Measurements from ENCODE around the gene NRTN. TPM values are rescaled to one million over a fixed set of nuclear protein-coding genes. Genes with fewer than 3 reads are reported as not detected.

Gene NRTN
- total and polyA plus RNA-seq, 2 of the 13 experiments (the other 11 are each of a cell fraction or from before 2014, with no cell fraction given): 4.1 to 5.3 TPM

DNA sequence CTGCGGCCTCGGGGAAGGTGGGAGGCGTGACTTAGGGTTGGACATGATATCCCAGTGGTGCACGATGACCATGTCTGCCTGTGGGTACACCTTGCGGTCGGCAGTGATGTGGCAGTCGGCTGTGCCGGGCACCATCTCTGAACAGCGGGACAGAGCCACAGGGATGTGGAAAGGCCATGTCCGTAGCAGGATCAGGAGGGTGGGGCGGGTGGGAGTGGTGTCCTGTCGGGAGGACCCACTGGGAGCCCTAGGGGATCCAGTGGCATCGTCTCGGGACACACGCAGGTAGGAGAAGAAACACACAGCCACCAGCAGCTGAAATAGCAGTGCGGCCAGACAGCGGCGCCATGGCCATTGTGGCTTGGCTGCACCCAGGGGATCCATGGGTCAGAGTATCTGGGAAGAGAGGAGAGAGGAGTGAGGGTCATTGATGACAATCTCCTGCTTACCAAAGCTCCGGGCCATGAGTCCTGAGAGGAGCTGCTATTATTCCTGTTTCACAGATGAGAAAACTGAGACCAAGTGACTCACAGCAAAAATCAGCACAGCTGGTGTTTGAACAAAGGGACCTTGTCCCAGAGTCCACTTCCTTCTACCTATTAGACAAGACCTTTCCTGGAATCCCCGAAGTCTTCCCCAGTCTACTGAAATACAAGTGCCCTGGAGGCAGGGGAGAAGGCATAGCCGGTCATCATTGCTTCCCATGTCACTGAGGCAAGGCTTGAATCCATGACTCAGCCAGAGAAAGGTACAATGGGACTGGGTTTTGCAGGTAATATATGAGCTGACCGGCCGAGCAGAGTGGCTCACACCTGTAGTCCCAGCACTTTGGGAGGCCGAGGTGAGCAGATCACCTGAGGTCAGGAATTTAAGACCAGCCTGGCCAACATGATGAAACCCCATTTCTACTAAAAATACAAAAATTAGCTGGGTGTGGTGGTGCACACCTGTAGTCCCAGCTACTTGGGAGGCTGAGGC lies 39.9 kb downstream of the NRTN start:
- 74% methylated on average over 15 of the region's 24 CpGs for WGBS (ENCODE audit: low lambda C conversion rate)
- ATAC-seq (no peak), DNase-seq (ENCODE audit: low spot score) (no peak), FAIRE-seq (no peak)
- no peaks in the 10 kb centered on the region for H4K20me1 ChIP-seq (ENCODE audit: insufficient read depth, low read length)
- no peaks in the 10 kb centered on the region for H3K79me2 ChIP-seq (ENCODE audit: insufficient read depth, low read length)
- no peak overlapping the region for H3K4me3 ChIP-seq (replicated peaks in 1 of 3; ENCODE audit: insufficient read depth in 1 of 3, low read depth in 2 of 3, low read length in 3 of 3)
- no peak overlapping the region for H3K4me2 ChIP-seq (ENCODE audit: low read depth, low read length)
- peaks cover 42% of the 10 kb centered on the region for H3K4me1 ChIP-seq (ENCODE audit: insufficient read depth, low read length)
- ChIA-PET POLR2A (interaction anchor here (1.4 to 3.2 kb wide), 2 partner anchors 16 to 59 kb away, joined by 4 to 15 read pairs; no protein-coding TSS in a partner anchor), CTCF (ENCODE audit: low intra/inter-chr PET ratio, low total read pairs) (no interaction called here)
- no peak overlapping the region for H3K27ac ChIP-seq (ENCODE audit: extremely low read length, insufficient read depth, low read length)
- in situ Hi-C loops (cut with HindIII; ENCODE audit: extremely low pct_ligation_motif_present, low pct_unique_long_range_greater_than_20kb) (no loop called here), intact Hi-C loops (cut with micrococcal nuclease; ENCODE audit: unreplicated experiment) (no loop called here)
- BruUV-seq (replicated peaks): no TSS peak
- H3K9ac ChIP-seq (ENCODE audit: insufficient read depth, low read depth, low read length): no peak overlapping the region
- no peaks in the 10 kb centered on the region for H3K9me3 ChIP-seq (ENCODE audit: low read length)
- no peaks in the 10 kb centered on the region for H3K36me3 ChIP-seq (replicated peaks in 1 of 2; ENCODE audit: control insufficient read depth in 1 of 2, insufficient read depth in 2 of 2, low read length in 2 of 2)
- H3K27me3 ChIP-seq (ENCODE audit: control insufficient read depth in 1 of 2, insufficient read depth in 2 of 2, low read length in 2 of 2): 0 out of 5 replicates have a peak, but pooled peaks cover 0 to 2% of the 10 kb centered on the region in 2 experiments
- H2AFZ ChIP-seq (ENCODE audit: low read length): no peak overlapping the region
- TF ChIP-seq, protein P1, sequence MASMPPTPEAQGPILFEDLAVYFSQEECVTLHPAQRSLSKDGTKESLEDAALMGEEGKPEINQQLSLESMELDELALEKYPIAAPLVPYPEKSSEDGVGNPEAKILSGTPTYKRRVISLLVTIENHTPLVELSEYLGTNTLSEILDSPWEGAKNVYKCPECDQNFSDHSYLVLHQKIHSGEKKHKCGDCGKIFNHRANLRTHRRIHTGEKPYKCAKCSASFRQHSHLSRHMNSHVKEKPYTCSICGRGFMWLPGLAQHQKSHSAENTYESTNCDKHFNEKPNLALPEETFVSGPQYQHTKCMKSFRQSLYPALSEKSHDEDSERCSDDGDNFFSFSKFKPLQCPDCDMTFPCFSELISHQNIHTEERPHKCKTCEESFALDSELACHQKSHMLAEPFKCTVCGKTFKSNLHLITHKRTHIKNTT (CRISPR knock-in tag; IDR thresholded peaks at IDR 0.05): no peak
- TF ChIP-seq ZNF383 (CRISPR knock-in tag; IDR thresholded peaks at IDR 0.05; ENCODE audit: borderline replicate concordance) (no peak), ATF7-NPFF (CRISPR knock-in tag; IDR thresholded peaks at IDR 0.05; ENCODE audit: low read depth) (no peak), ZNF558 (CRISPR knock-in tag; IDR thresholded peaks at IDR 0.05; ENCODE audit: borderline replicate concordance) (no peak), HOXD1 (CRISPR knock-in tag; IDR thresholded peaks at IDR 0.05) (no peak), ZNF33A (CRISPR knock-in tag; IDR thresholded peaks at IDR 0.05; ENCODE audit: borderline replicate concordance) (no peak), DBP (CRISPR knock-in tag; IDR thresholded peaks at IDR 0.05; ENCODE audit: not compliant biosample characterization) (no peak), ZNF460 (CRISPR knock-in tag; IDR thresholded peaks at IDR 0.05; ENCODE audit: borderline replicate concordance) (peak; percentile 76), SRY (CRISPR knock-in tag; IDR thresholded peaks at IDR 0.05) (no peak), ZEB1 (IDR thresholded peaks at IDR 0.05; ENCODE audit: insufficient replicate concordance, low read depth) (no peak), ZNF761 (CRISPR knock-in tag; conservative IDR thresholded peaks at IDR 0.05) (no peak), AGO1 (IDR thresholded peaks at IDR 0.05; ENCODE audit: low read depth, low read length, poor library complexity, severe bottlenecking) (no peak), KDM1A (CRISPR knock-in tag; IDR thresholded peaks at IDR 0.05) (peak; percentile 62; the same call in 1 of the 2 replicates), ZNF775 (CRISPR knock-in tag; IDR thresholded peaks at IDR 0.05; ENCODE audit: borderline replicate concordance) (no peak), SOX5 (CRISPR knock-in tag; IDR thresholded peaks at IDR 0.05; ENCODE audit: borderline replicate concordance) (no peak)
- TF ChIP-seq, protein P2, sequence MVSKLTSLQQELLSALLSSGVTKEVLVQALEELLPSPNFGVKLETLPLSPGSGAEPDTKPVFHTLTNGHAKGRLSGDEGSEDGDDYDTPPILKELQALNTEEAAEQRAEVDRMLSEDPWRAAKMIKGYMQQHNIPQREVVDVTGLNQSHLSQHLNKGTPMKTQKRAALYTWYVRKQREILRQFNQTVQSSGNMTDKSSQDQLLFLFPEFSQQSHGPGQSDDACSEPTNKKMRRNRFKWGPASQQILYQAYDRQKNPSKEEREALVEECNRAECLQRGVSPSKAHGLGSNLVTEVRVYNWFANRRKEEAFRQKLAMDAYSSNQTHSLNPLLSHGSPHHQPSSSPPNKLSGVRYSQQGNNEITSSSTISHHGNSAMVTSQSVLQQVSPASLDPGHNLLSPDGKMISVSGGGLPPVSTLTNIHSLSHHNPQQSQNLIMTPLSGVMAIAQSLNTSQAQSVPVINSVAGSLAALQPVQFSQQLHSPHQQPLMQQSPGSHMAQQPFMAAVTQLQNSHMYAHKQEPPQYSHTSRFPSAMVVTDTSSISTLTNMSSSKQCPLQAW (CRISPR knock-in tag; IDR thresholded peaks at IDR 0.05): no peak
- TF ChIP-seq, protein P3, sequence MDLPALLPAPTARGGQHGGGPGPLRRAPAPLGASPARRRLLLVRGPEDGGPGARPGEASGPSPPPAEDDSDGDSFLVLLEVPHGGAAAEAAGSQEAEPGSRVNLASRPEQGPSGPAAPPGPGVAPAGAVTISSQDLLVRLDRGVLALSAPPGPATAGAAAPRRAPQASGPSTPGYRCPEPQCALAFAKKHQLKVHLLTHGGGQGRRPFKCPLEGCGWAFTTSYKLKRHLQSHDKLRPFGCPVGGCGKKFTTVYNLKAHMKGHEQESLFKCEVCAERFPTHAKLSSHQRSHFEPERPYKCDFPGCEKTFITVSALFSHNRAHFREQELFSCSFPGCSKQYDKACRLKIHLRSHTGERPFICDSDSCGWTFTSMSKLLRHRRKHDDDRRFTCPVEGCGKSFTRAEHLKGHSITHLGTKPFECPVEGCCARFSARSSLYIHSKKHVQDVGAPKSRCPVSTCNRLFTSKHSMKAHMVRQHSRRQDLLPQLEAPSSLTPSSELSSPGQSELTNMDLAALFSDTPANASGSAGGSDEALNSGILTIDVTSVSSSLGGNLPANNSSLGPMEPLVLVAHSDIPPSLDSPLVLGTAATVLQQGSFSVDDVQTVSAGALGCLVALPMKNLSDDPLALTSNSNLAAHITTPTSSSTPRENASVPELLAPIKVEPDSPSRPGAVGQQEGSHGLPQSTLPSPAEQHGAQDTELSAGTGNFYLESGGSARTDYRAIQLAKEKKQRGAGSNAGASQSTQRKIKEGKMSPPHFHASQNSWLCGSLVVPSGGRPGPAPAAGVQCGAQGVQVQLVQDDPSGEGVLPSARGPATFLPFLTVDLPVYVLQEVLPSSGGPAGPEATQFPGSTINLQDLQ (CRISPR knock-in tag; IDR thresholded peaks at IDR 0.05): no peak
